22Rv1 (cell line): ENCODE measurements around the gene SLC16A8.

Experiments
- CTCF ChIP-seq: fragments of 450-650 bp; IDR thresholded peaks from 2 replicates; pipeline ENCODE4 v1.5.1; 2017; ENCODE audit warnings: mild to moderate bottlenecking
- ZFX ChIP-seq: fragments of 450-650 bp; IDR thresholded peaks from 2 replicates; pipeline ENCODE4 v1.6.1; 2017; ENCODE audit warnings: antibody characterized with exemption, borderline replicate concordance

GRCh38 chr22:38077096-38077495, 6.9 kb downstream of the SLC16A8 start:
- TF ChIP-seq CTCF (no peak), ZFX (no peak)
